Panc1 (cell line): ENCODE measurements around the gene RASGRP2. TPM values are rescaled to one million over a fixed set of nuclear protein-coding genes. Genes with fewer than 3 reads are reported as not detected.

Source experiments
- ATAC-seq: fragments of 200-7000 bp; cut with Tn5 transposase; 2 replicates; pipeline ENCODE4 v1.9.1; 2020; ENCODE audit warnings: mild to moderate bottlenecking, moderate library complexity
- BruUV-seq: library from RNA; stranded (reverse); fragments of 400-500 nt; replicated peaks from 2 replicates; lab custom pipeline; 2021; lab: Mats Ljungman, UMichigan
- CTCF ChIA-PET: fragments of 300-600 bp; sonication (Branson Sonifier 250); formaldehyde crosslinking; loops from one replicate; lab custom pipeline; 2022; ENCODE audit warnings: antibody characterized with exemption; lab: Charles Lee
- POLR2A ChIA-PET: fragments of 300-600 bp; sonication (Branson Sonifier 250); formaldehyde crosslinking; loops from one replicate; lab custom pipeline; 2022; ENCODE audit warnings: antibody characterized with exemption; lab: Charles Lee
- DNase-seq: peaks from one replicate; pipeline ENCODE4 v3.0.0-alpha.2; 2010; ENCODE audit warnings: low read depth, low spot score
- H3K27ac ChIP-seq: 2 replicates; pipeline ENCODE4 v1.5.1; 2011; ENCODE audit warnings: mild to moderate bottlenecking, low read length, inconsistent platforms
- H3K27me3 ChIP-seq: fragments of 200-500 bp; sonication (Bioruptor generic); 2 replicates; pipeline ENCODE4 v1.6.0; 2014; ENCODE audit warnings: low read length, inconsistent platforms; ENCODE audit not compliant: control insufficient read depth, insufficient read depth
- H3K36me3 ChIP-seq: fragments of 200-500 bp; sonication (Bioruptor generic); 2 replicates; pipeline ENCODE4 v1.5.1; 2014; ENCODE audit warnings: inconsistent platforms, mild to moderate bottlenecking, low read length, moderate library complexity; ENCODE audit not compliant: control insufficient read depth, insufficient read depth
- H3K4me1 ChIP-seq: 2 replicates; pipeline ENCODE4 v1.5.1; 2011; ENCODE audit warnings: inconsistent platforms, mild to moderate bottlenecking, low read length, moderate library complexity; ENCODE audit not compliant: control insufficient read depth, insufficient read depth
- H3K4me3 ChIP-seq, 2 experiments: 2 replicates each; pipeline ENCODE4 v1.5.1; 2011 to 2012; ENCODE audit warnings: low read depth in 2 of 2, low read length in 2 of 2, mild to moderate bottlenecking in 2 of 2, inconsistent platforms in 1 of 2, moderate library complexity in 1 of 2
- H3K9me3 ChIP-seq: fragments of 200-500 bp; sonication (Bioruptor generic); 2 replicates; pipeline ENCODE4 v1.5.1; 2014; ENCODE audit warnings: low read depth, mild to moderate bottlenecking, inconsistent platforms, low read length, moderate library complexity; ENCODE audit not compliant: control insufficient read depth, insufficient read depth
- CTCF ChIP-seq: fragments of 450-650 bp; IDR thresholded peaks from 2 replicates; pipeline ENCODE4 v1.5.1; 2017; ENCODE audit warnings: mild to moderate bottlenecking
- POLR2AphosphoS5 ChIP-seq: IDR thresholded peaks from 2 replicates; pipeline ENCODE4 v1.6.1; 2012; ENCODE audit warnings: mild to moderate bottlenecking, low read depth, low read length, moderate library complexity
- REST ChIP-seq, 2 experiments: IDR thresholded peaks; 2 replicates each; pipeline ENCODE4 v1.6.1; 2011 to 2012; ENCODE audit warnings: low read depth in 2 of 2, control low read depth in 1 of 2, low read length in 1 of 2, mild to moderate bottlenecking in 1 of 2, moderate library complexity in 1 of 2; ENCODE audit not compliant: insufficient read depth in 1 of 2
- SIN3A ChIP-seq: IDR thresholded peaks from 2 replicates; pipeline ENCODE4 v1.6.1; 2012; ENCODE audit warnings: low read depth, mild to moderate bottlenecking, low read length, moderate library complexity, borderline replicate concordance; ENCODE audit not compliant: insufficient read depth
- TCF7L2 ChIP-seq: IDR thresholded peaks from 2 replicates; pipeline ENCODE4 v1.6.1; 2011; ENCODE audit warnings: mild to moderate bottlenecking, low read depth, low read length, inconsistent platforms
- in situ Hi-C: cut with HindIII; loops from 2 replicates; pipeline ENCODE4 v1.10.0; 2016; ENCODE audit warnings: low sequenced_read_pairs, low pct_unique_long_range_greater_than_20kb
- intact Hi-C: fragments of 100-400 bp; cut with micrococcal nuclease; formaldehyde crosslinking; loops from one replicate; pipeline ENCODE4 v1.10.0; 2022; ENCODE audit not compliant: unreplicated experiment
- total RNA-seq: library from RNA; stranded (reverse); gene quantifications from one replicate; pipeline ENCODE4 v1.2.1, GENCODE V29; 2021; ENCODE audit not compliant: unreplicated experiment

RASGRP2 gene
- total RNA-seq, 1 experiment from 2014 or later: 3.7 TPM

GRCh38 chr11:64789331-64790204, 45.6 kb upstream of the RASGRP2 start:
- DNase-seq: no peak
- no peak for ATAC-seq
- no peaks in the 10 kb centered on the region for H3K4me1 ChIP-seq
- ChIA-PET POLR2A (no interaction called here), CTCF (no interaction called here)
- BruUV-seq: no TSS peak
- no peak overlapping the region for H3K4me3 ChIP-seq
- in situ Hi-C loops (no loop called here), intact Hi-C loops (no loop called here)
- H3K9me3 ChIP-seq: no peaks in the 10 kb centered on the region
- H3K27ac ChIP-seq: no peak overlapping the region
- no peaks in the 10 kb centered on the region for H3K36me3 ChIP-seq
- no peaks in the 10 kb centered on the region for H3K27me3 ChIP-seq
- TF ChIP-seq REST (IDR thresholded peaks at IDR 0.05; ENCODE audit: insufficient read depth in 1 of 2, low read depth in 2 of 2, low read length in 1 of 2): no peak
- TF ChIP-seq CTCF: no peak
- no peak for TF ChIP-seq SIN3A
- no peak for TF ChIP-seq POLR2AphosphoS5
- TF ChIP-seq TCF7L2: no peak

GRCh38 chr11:64788321-64789215, 44.6 kb upstream of the RASGRP2 start:
- DNase-seq (no peak), ATAC-seq (no peak)
- no peak for TF ChIP-seq REST (IDR thresholded peaks at IDR 0.05; ENCODE audit: insufficient read depth in 1 of 2, low read depth in 2 of 2, low read length in 1 of 2)
- ChIA-PET CTCF (interaction anchor here (0.5 to 1.7 kb wide), 3 partner anchors 10 to 222 kb away, joined by 4 to 9 read pairs (median 6); partner anchors contain the start of gene SF1), POLR2A (interaction anchor here (0.8 kb wide), 1 partner anchor 10 kb away, joined by 3 read pairs; the partner anchor contains the start of gene SF1)
- Histone ChIP-seq H3K4me1 (no peaks in the 10 kb centered on the region), H3K36me3 (no peaks in the 10 kb centered on the region), H3K27me3 (no peaks in the 10 kb centered on the region), H3K9me3 (no peaks in the 10 kb centered on the region), H3K27ac (no peak overlapping the region), H3K4me3 (no peak overlapping the region)
- intact Hi-C loops (no loop called here), in situ Hi-C loops (no loop called here)
- BruUV-seq: no TSS peak
